GM23338 (cell line): Measurements from ENCODE around the gene PFDN4. TPM values are rescaled to one million over a fixed set of nuclear protein-coding genes. Genes with fewer than 3 reads are reported as not detected.
A peak's percentile ranks its signal among the peaks of the same experiment; 100 is the strongest.

Experiments
- ATAC-seq: fragments of 200-7000 bp; cut with Tn5 transposase; 3 replicates; pipeline ENCODE4 v1.9.1; 2020
- DNase-seq: peaks from one replicate; pipeline ENCODE4 v3.0.0-alpha.2; 2015; ENCODE audit warnings: low spot score
- H2AFZ ChIP-seq: fragments of 200-600 bp; sonication (generic); 2 replicates; pipeline ENCODE4 v1.8.0; 2016; ENCODE audit warnings: antibody characterized with exemption, mild to moderate bottlenecking, moderate library complexity
- H3F3A ChIP-seq: fragments of 200-600 bp; sonication (generic); replicated peaks from 2 replicates; pipeline ENCODE4 v1.8.0; 2017; ENCODE audit warnings: antibody characterized with exemption, mixed run types, low read depth
- H3K27ac ChIP-seq: fragments of 200-600 bp; sonication (generic); 2 replicates; pipeline ENCODE4 v1.6.1; 2016; ENCODE audit warnings: low read depth
- H3K27me3 ChIP-seq: fragments of 200-600 bp; sonication (generic); 2 replicates; pipeline ENCODE4 v1.8.0; 2016; ENCODE audit warnings: mild to moderate bottlenecking, mixed run types, moderate library complexity; ENCODE audit not compliant: insufficient read depth
- H3K36me3 ChIP-seq: fragments of 200-600 bp; sonication (generic); 2 replicates; pipeline ENCODE4 v1.8.0; 2016; ENCODE audit warnings: mild to moderate bottlenecking; ENCODE audit not compliant: insufficient read depth
- H3K4me1 ChIP-seq: fragments of 200-600 bp; sonication (generic); 2 replicates; pipeline ENCODE4 v1.8.0; 2016; ENCODE audit warnings: mild to moderate bottlenecking, moderate library complexity; ENCODE audit not compliant: insufficient read depth
- H3K4me2 ChIP-seq: fragments of 200-600 bp; sonication (generic); 2 replicates; pipeline ENCODE4 v1.7.1; 2017; ENCODE audit warnings: mixed run types
- H3K4me3 ChIP-seq: fragments of 200-600 bp; sonication (generic); 2 replicates; pipeline ENCODE4 v1.6.1; 2016; ENCODE audit warnings: mixed run types
- H3K79me2 ChIP-seq: fragments of 200-600 bp; sonication (generic); replicated peaks from 2 replicates; pipeline ENCODE4 v1.8.0; 2017; ENCODE audit warnings: mild to moderate bottlenecking; ENCODE audit not compliant: insufficient read depth
- H3K9me2 ChIP-seq: fragments of 200-600 bp; sonication (generic); 2 replicates; pipeline ENCODE4 v1.8.0; 2017; ENCODE audit not compliant: insufficient read depth
- H4K20me1 ChIP-seq: fragments of 200-600 bp; sonication (generic); replicated peaks from 2 replicates; pipeline ENCODE4 v1.8.0; 2017; ENCODE audit warnings: mild to moderate bottlenecking; ENCODE audit not compliant: insufficient read depth
- H3K27ac Mint-ChIP-seq: 2 replicates; pipeline ENCODE4 v1.8.0; 2020; ENCODE audit warnings: inconsistent platforms, mild to moderate bottlenecking, moderate library complexity, mixed read lengths
- H3K27me3 Mint-ChIP-seq: 3 replicates; pipeline ENCODE4 v1.8.0; 2022; ENCODE audit warnings: low read depth, mild to moderate bottlenecking, moderate library complexity, mixed read lengths, inconsistent platforms; ENCODE audit not compliant: insufficient read depth, poor library complexity
- H3K36me3 Mint-ChIP-seq: 3 replicates; pipeline ENCODE4 v1.8.0; 2021; ENCODE audit warnings: low read depth, mild to moderate bottlenecking, inconsistent platforms, moderate library complexity, mixed read lengths
- H3K4me1 Mint-ChIP-seq: 3 replicates; pipeline ENCODE4 v1.8.0; 2020; ENCODE audit warnings: mild to moderate bottlenecking, inconsistent platforms, mixed read lengths
- H3K4me3 Mint-ChIP-seq: 3 replicates; pipeline ENCODE4 v1.8.0; 2021; ENCODE audit warnings: moderate library complexity, mild to moderate bottlenecking, inconsistent platforms, mixed read lengths
- H3K9me3 Mint-ChIP-seq: 3 replicates; pipeline ENCODE4 v1.8.0; 2020; ENCODE audit warnings: moderate library complexity, mild to moderate bottlenecking, inconsistent platforms, mixed read lengths
- CREB1 ChIP-seq: fragments of 250-450 bp; sonication (Bioruptor Pico); IDR thresholded peaks from 2 replicates; pipeline ENCODE4 v1.5.0; 2020; ENCODE audit warnings: low read depth, mild to moderate bottlenecking, moderate library complexity
- CTCF ChIP-seq, 2 experiments: fragments of 200-600 bp in 1 of 2; sonication (generic) in 1 of 2; conservative IDR thresholded peaks; 2 replicates each; pipeline versions ENCODE4 v1.5.1 to v1.6.1; 2016 to 2017; ENCODE audit warnings: antibody characterized with exemption in 2 of 2, low read depth in 2 of 2, mild to moderate bottlenecking in 2 of 2, moderate library complexity in 1 of 2
- ETS1 ChIP-seq: IDR thresholded peaks from 2 replicates; pipeline ENCODE4 v1.6.1; 2016; ENCODE audit warnings: antibody characterized with exemption
- EZH2phosphoT487 ChIP-seq: fragments of 200-600 bp; sonication (generic); IDR thresholded peaks from one replicate; pipeline ENCODE4 v1.8.1; 2018; ENCODE audit warnings: antibody characterized with exemption; ENCODE audit not compliant: unreplicated experiment
- JUNB ChIP-seq: IDR thresholded peaks from one replicate; pipeline ENCODE4 v1.6.1; 2016; ENCODE audit warnings: antibody characterized with exemption; ENCODE audit not compliant: unreplicated experiment
- POLR2AphosphoS5 ChIP-seq: IDR thresholded peaks from 2 replicates; pipeline ENCODE4 v1.6.1; 2016; ENCODE audit warnings: antibody characterized with exemption, low read depth
- REST ChIP-seq: IDR thresholded peaks from one replicate; pipeline ENCODE4 v1.6.1; 2018; ENCODE audit warnings: antibody characterized with exemption; ENCODE audit not compliant: unreplicated experiment
- STAT1 ChIP-seq: IDR thresholded peaks from one replicate; pipeline ENCODE4 v1.6.1; 2016; ENCODE audit warnings: antibody characterized with exemption; ENCODE audit not compliant: unreplicated experiment
- ZNF114 ChIP-seq: fragments of 250-450 bp; sonication (Bioruptor Pico); IDR thresholded peaks from 2 replicates; pipeline ENCODE4 v1.5.0; 2020; ENCODE audit warnings: mild to moderate bottlenecking, moderate library complexity
- ZNF331 ChIP-seq: fragments of 250-450 bp; sonication (Bioruptor Pico); IDR thresholded peaks from 2 replicates; pipeline ENCODE4 v1.5.0; 2020; ENCODE audit warnings: low read depth, mild to moderate bottlenecking, moderate library complexity
- polyA plus RNA-seq: library from polyadenylated mRNA; unstranded; fragments of >200 nt; fragmentation: Nextera tagmentation; extraction: Ambion mirVana; gene quantifications from 2 replicates; pipeline ENCODE4 v1.2.1, GENCODE V29; 2016
- total RNA-seq: library from RNA; depleted of rRNA; stranded (reverse); fragments of >200 nt; shearing (Covaris generic); gene quantifications from 2 replicates; pipeline ENCODE4 v1.2.3, GENCODE V29; 2014

PFDN4 gene
- total and polyA plus RNA-seq, 2 experiments from 2014 or later, result 105 to 477 TPM

- no peak overlapping the region for H3K4me3 Mint-ChIP-seq
- Histone ChIP-seq H3K27me3 (peaks cover 25% of the 10 kb centered on the region), H3K79me2 (no peaks in the 10 kb centered on the region), H3K36me3 (no peaks in the 10 kb centered on the region), H3K4me1 (no peaks in the 10 kb centered on the region), H3F3A (no peaks in the 10 kb centered on the region), H2AFZ (0 out of 2 replicates have a peak overlapping the region, but pooled peaks have one; percentile 14), H3K9me2 (no peaks in the 10 kb centered on the region), H4K20me1 (no peaks in the 10 kb centered on the region), H3K4me3 (no peak overlapping the region), H3K27ac (no peak overlapping the region), H3K4me2 (no peak overlapping the region)
- H3K27me3 Mint-ChIP-seq, result peaks cover 29% of the 10 kb centered on the region
- no peak for ATAC-seq
- no peak for DNase-seq
- peaks cover 3% of the 10 kb centered on the region; the same call in 1 of the 3 replicates for H3K4me1 Mint-ChIP-seq
- TF ChIP-seq REST, result no peak
- H3K9me3 Mint-ChIP-seq, result peaks cover 9% of the 10 kb centered on the region; the same call in 1 of the 3 replicates
- H3K36me3 Mint-ChIP-seq, result no peaks in the 10 kb centered on the region
- H3K27ac Mint-ChIP-seq, result no peak overlapping the region
These were observed 40.8 kb upstream of the PFDN4 start for GRCh38 chr20:54166987-54167662.

- ATAC-seq (no peak), DNase-seq (no peak)
- H3K4me1 ChIP-seq, result 0 out of 2 replicates have a peak, but pooled peaks cover 5% of the 10 kb centered on the region
- H3K27ac ChIP-seq, result no peak overlapping the region
- peaks cover 37% of the 10 kb centered on the region for H3K27me3 Mint-ChIP-seq
- no peaks in the 10 kb centered on the region for H3K79me2 ChIP-seq
- H3K4me1 Mint-ChIP-seq, result peaks cover 3% of the 10 kb centered on the region; the same call in 1 of the 3 replicates
- peaks cover 12% of the 10 kb centered on the region; the same call in 1 of the 3 replicates for H3K9me3 Mint-ChIP-seq
- H3K4me3 ChIP-seq, result no peak overlapping the region
- no peak overlapping the region for H3K4me3 Mint-ChIP-seq
- H3K4me2 ChIP-seq, result no peak overlapping the region
- H3K27ac Mint-ChIP-seq, result no peak overlapping the region
- no peak overlapping the region for H2AFZ ChIP-seq
- peaks cover 36% of the 10 kb centered on the region for H3K27me3 ChIP-seq
- H3K36me3 ChIP-seq, result no peaks in the 10 kb centered on the region
- H3K36me3 Mint-ChIP-seq, result no peaks in the 10 kb centered on the region
- H3F3A ChIP-seq, result no peaks in the 10 kb centered on the region
- H4K20me1 ChIP-seq, result no peaks in the 10 kb centered on the region
- no peaks in the 10 kb centered on the region for H3K9me2 ChIP-seq
- TF ChIP-seq ZNF114, result no peak
- TF ChIP-seq JUNB, result no peak
- TF ChIP-seq EZH2phosphoT487, result no peak
- TF ChIP-seq CTCF (conservative IDR thresholded peaks at IDR 0.05; ENCODE audit: low read depth in 2 of 2), result no peak
- TF ChIP-seq ETS1, result no peak
- TF ChIP-seq STAT1, result no peak
- TF ChIP-seq CREB1 (CRISPR knock-in tag), result no peak
- no peak for TF ChIP-seq ZNF331
- TF ChIP-seq POLR2AphosphoS5, result no peak
These were observed 39.7 kb upstream of the PFDN4 start for GRCh38 chr20:54167909-54168872.
